Measurements from ENCODE around the gene DCDC2C.

- TF ChIP-seq CTCF (conservative IDR thresholded peaks at IDR 0.05) (no peak), EZH2 (IDR thresholded peaks at IDR 0.05; ENCODE audit: low read depth) (no peak)
Observed at GRCh38 chr2:3701071-3701470, 2.3 kb upstream of the DCDC2C start.

Measured in PC-9 (cell line).